Testis (tissue), 2 donors: ENCODE results near the gene DACT2.

Experiments
- CTCF ChIP-seq, 3 experiments: fragments of 450-650 bp in 2 of 3; fragments of 200-600 bp in 1 of 3; sonication (generic) in 1 of 3; IDR thresholded peaks; one replicate each; pipeline ENCODE4 v1.5.1; 2016 to 2019; ENCODE audit warnings: antibody characterized with exemption in 3 of 3, mild to moderate bottlenecking in 2 of 3, moderate library complexity in 1 of 3
- POLR2A ChIP-seq: fragments of 450-650 bp; IDR thresholded peaks from one replicate; pipeline ENCODE4 v1.6.1; 2017; ENCODE audit warnings: antibody characterized with exemption, mild to moderate bottlenecking, moderate library complexity

- TF ChIP-seq POLR2A (no peak), CTCF (IDR thresholded peaks at IDR 0.05) (no peak)
Observed at GRCh38 chr6:168328086-168328485, 8.5 kb upstream of the DACT2 start.
